ENCODE measurements around the gene C10orf143. TPM values are rescaled to one million over a fixed set of nuclear protein-coding genes. Genes with fewer than 3 reads are reported as not detected.

Gene C10orf143
- total RNA-seq, 1 donor from 2014 or later, result 4.7 TPM

DNA sequence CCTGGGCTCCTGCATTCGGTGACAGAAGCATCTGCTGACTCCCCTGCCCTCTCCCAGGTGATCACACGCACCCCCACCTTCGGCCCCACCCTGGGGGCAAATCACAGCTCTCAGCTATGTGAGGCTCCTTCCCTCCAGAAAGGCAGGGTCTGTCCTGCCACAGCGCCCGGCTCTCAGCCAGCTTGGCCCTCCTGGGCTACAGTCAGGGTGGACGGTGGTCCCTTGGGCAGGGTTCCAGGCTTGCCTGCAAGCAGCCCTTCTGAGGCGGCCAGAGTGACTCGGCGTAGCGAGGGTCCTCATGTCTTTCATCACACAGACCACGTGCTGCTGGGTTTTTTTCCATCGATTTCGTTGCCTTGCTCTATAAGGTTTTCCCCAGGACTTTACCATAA lies 93.0 kb downstream of the C10orf143 start:
- no peak overlapping the region for H3K4me3 ChIP-seq (ENCODE audit: low read depth, low read length)
- DNase-seq (ENCODE audit: low read depth), result no peak
- TF ChIP-seq CTCF (conservative IDR thresholded peaks at IDR 0.05; ENCODE audit: low read depth, low read length), result no peak

DNA sequence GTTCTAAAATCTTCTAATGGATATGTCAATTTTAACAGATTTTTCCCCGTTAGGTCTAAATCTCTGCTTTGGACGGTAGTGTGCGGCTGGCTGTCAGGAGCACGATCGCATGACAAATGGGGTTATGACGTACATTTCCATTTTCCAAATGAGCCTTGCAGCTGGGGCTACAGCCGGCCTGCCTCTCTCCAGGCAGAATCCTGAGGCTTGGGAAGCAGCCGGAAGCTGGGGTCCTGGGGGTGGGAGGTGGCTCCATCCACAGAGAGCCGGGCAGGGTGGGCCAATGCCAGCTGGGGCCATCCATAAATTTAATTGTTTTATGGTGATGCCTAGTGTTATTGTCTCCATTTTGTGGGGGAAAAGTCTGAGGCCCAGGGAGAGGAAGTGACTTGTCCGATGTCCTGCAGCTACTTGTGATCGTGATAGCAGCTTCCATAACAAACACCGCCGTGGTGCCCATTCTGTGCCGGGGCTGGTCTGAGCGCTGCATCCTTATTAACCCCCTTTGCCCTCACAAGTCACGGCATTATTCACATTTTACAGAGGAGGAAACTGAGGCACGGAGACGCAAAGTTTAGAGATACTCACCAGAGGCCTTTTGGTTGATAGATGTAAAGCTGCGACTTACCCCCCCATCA lies 93.5 kb downstream of the C10orf143 start:
- DNase-seq (ENCODE audit: low read depth), result no peak
- H3K4me3 ChIP-seq (ENCODE audit: low read depth, low read length), result no peak overlapping the region
- TF ChIP-seq CTCF (conservative IDR thresholded peaks at IDR 0.05; ENCODE audit: low read depth, low read length), result no peak

- no peak for TF ChIP-seq CTCF (conservative IDR thresholded peaks at IDR 0.05; ENCODE audit: low read depth, low read length)
- H3K4me3 ChIP-seq (ENCODE audit: low read depth, low read length), result no peak overlapping the region
- DNase-seq (ENCODE audit: low read depth), result no peak
Observed at GRCh38 chr10:130016095-130016494, 94.5 kb downstream of the C10orf143 start.

GRCh38 chr10:130015075-130015695 lies 95.4 kb downstream of the C10orf143 start:
- H3K4me3 ChIP-seq (ENCODE audit: low read depth, low read length), result no peak overlapping the region
- DNase-seq (ENCODE audit: low read depth), result no peak
- no peak for TF ChIP-seq CTCF (conservative IDR thresholded peaks at IDR 0.05; ENCODE audit: low read depth, low read length)

GRCh38 chr10:130014263-130015074 lies 96.2 kb downstream of the C10orf143 start:
- no peak for DNase-seq (ENCODE audit: low read depth)
- no peak for TF ChIP-seq CTCF (conservative IDR thresholded peaks at IDR 0.05; ENCODE audit: low read depth, low read length)
- no peak overlapping the region for H3K4me3 ChIP-seq (ENCODE audit: low read depth, low read length)

Other genes starting within 250 kb of the C10orf143 start
- not detected in 2 replicates for gene EBF3, start 146.6 kb downstream of the C10orf143 start, total RNA-seq
- 133 and 175 TPM in 2 replicates for gene GLRX3, start 25.6 kb upstream of the C10orf143 start, total RNA-seq